ENCODE data around the gene MARCO.

The MARCO gene

DNA sequence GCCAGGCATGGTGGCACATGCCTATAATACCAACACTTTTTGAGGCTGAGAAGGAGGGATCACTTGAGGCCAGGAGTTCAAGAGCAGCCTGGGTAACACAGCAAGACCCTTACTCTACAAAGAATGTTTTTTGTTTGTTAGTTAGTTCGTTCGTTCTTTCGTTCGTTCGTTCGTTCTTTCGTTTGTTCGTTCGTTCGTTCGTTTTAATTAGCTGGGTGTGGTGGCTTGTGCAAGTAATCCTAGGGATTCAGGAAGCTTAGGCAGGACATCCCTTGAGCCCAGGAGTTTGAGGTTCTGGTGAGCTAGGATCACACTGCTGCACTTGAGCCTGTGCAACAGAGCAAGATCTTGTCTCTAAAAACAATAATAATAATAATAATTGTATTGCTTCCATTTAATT, 98.7 kb downstream of the MARCO start:
- no peak for DNase-seq (ENCODE audit: low spot score)

Measured in NAMALWA (cell line).